Neural cell (in vitro differentiated cells): ENCODE data around the gene GABRB2.

ENCODE experiments used
- EP300 ChIP-seq: fragments of 450-650 bp; conservative IDR thresholded peaks from 2 replicates; pipeline ENCODE4 v1.6.1; 2014; ENCODE audit warnings: antibody characterized with exemption, mild to moderate bottlenecking, moderate library complexity; ENCODE audit not compliant: poor library complexity, severe bottlenecking
- EZH2 ChIP-seq: fragments of 200-600, 300-800 bp; shearing (Covaris generic), sonication (generic); IDR thresholded peaks from 2 replicates; pipeline ENCODE4 v1.6.1; 2014; ENCODE audit warnings: antibody characterized with exemption, low read length, borderline replicate concordance, mild to moderate bottlenecking; ENCODE audit not compliant: insufficient read depth, poor library complexity, severe bottlenecking
- MXI1 ChIP-seq: fragments of 450-650 bp; conservative IDR thresholded peaks from 2 replicates; pipeline ENCODE4 v1.6.1; 2014; ENCODE audit warnings: antibody characterized with exemption, mild to moderate bottlenecking; ENCODE audit not compliant: poor library complexity, severe bottlenecking
- POLR2AphosphoS5 ChIP-seq: IDR thresholded peaks from 2 replicates; pipeline ENCODE4 v1.6.1; 2012
- RAD21 ChIP-seq: fragments of 450-650 bp; conservative IDR thresholded peaks from 2 replicates; pipeline ENCODE4 v1.6.1; 2014; ENCODE audit warnings: antibody characterized with exemption, mild to moderate bottlenecking, moderate library complexity
- SMC3 ChIP-seq: fragments of 450-650 bp; conservative IDR thresholded peaks from 2 replicates; pipeline ENCODE4 v1.6.1; 2014; ENCODE audit warnings: antibody characterized with exemption, mild to moderate bottlenecking, moderate library complexity; ENCODE audit not compliant: poor library complexity
- TAF1 ChIP-seq: IDR thresholded peaks from 2 replicates; pipeline ENCODE4 v1.6.1; 2012; ENCODE audit warnings: low read depth
- TF ChIP-seq, protein P1 (sequence below): fragments of 450-650 bp; IDR thresholded peaks from 2 replicates; pipeline ENCODE4 v1.5.1; 2014; ENCODE audit warnings: antibody characterized with exemption, mild to moderate bottlenecking, moderate library complexity; ENCODE audit not compliant: poor library complexity, severe bottlenecking
- TF ChIP-seq, protein P2 (sequence below): IDR thresholded peaks from 2 replicates; pipeline ENCODE4 v1.6.1; 2012; ENCODE audit warnings: borderline replicate concordance

- TF ChIP-seq, protein P1, sequence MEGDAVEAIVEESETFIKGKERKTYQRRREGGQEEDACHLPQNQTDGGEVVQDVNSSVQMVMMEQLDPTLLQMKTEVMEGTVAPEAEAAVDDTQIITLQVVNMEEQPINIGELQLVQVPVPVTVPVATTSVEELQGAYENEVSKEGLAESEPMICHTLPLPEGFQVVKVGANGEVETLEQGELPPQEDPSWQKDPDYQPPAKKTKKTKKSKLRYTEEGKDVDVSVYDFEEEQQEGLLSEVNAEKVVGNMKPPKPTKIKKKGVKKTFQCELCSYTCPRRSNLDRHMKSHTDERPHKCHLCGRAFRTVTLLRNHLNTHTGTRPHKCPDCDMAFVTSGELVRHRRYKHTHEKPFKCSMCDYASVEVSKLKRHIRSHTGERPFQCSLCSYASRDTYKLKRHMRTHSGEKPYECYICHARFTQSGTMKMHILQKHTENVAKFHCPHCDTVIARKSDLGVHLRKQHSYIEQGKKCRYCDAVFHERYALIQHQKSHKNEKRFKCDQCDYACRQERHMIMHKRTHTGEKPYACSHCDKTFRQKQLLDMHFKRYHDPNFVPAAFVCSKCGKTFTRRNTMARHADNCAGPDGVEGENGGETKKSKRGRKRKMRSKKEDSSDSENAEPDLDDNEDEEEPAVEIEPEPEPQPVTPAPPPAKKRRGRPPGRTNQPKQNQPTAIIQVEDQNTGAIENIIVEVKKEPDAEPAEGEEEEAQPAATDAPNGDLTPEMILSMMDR: no peak
- TF ChIP-seq POLR2AphosphoS5 (no peak), TAF1 (no peak), EZH2 (no peak), EP300 (no peak), SMC3 (no peak), RAD21 (no peak), MXI1 (no peak)
- TF ChIP-seq, protein P2, sequence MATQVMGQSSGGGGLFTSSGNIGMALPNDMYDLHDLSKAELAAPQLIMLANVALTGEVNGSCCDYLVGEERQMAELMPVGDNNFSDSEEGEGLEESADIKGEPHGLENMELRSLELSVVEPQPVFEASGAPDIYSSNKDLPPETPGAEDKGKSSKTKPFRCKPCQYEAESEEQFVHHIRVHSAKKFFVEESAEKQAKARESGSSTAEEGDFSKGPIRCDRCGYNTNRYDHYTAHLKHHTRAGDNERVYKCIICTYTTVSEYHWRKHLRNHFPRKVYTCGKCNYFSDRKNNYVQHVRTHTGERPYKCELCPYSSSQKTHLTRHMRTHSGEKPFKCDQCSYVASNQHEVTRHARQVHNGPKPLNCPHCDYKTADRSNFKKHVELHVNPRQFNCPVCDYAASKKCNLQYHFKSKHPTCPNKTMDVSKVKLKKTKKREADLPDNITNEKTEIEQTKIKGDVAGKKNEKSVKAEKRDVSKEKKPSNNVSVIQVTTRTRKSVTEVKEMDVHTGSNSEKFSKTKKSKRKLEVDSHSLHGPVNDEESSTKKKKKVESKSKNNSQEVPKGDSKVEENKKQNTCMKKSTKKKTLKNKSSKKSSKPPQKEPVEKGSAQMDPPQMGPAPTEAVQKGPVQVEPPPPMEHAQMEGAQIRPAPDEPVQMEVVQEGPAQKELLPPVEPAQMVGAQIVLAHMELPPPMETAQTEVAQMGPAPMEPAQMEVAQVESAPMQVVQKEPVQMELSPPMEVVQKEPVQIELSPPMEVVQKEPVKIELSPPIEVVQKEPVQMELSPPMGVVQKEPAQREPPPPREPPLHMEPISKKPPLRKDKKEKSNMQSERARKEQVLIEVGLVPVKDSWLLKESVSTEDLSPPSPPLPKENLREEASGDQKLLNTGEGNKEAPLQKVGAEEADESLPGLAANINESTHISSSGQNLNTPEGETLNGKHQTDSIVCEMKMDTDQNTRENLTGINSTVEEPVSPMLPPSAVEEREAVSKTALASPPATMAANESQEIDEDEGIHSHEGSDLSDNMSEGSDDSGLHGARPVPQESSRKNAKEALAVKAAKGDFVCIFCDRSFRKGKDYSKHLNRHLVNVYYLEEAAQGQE: no peak
Observed at GRCh38 chr5:161332343-161332742, 214.2 kb downstream of the GABRB2 start.
